ENCODE results near the gene TRPC4.

Gene TRPC4

GRCh38 chr13:37884026-37884425, 14.5 kb upstream of the TRPC4 start:
- DNase-seq (ENCODE audit: low read depth), result no peak
- TF ChIP-seq CTCF (conservative IDR thresholded peaks at IDR 0.05; ENCODE audit: low read depth, low read length), result no peak
- no peak overlapping the region for H3K4me3 ChIP-seq (ENCODE audit: low read depth, low read length)

- no peak overlapping the region for H3K4me3 ChIP-seq (ENCODE audit: low read depth, low read length)
- TF ChIP-seq CTCF (conservative IDR thresholded peaks at IDR 0.05; ENCODE audit: low read depth, low read length), result no peak
- peak; percentile 35 for DNase-seq (ENCODE audit: low read depth)
Measured at GRCh38 chr13:37878921-37879320, 9.3 kb upstream of the TRPC4 start.

- DNase-seq (ENCODE audit: low read depth), result peak; percentile 65
- TF ChIP-seq CTCF (conservative IDR thresholded peaks at IDR 0.05; ENCODE audit: low read depth, low read length), result no peak
- H3K4me3 ChIP-seq (ENCODE audit: low read depth, low read length), result no peak overlapping the region
Measured at GRCh38 chr13:37878496-37878895, 8.9 kb upstream of the TRPC4 start.

- no peak for TF ChIP-seq CTCF (conservative IDR thresholded peaks at IDR 0.05; ENCODE audit: low read depth, low read length)
- H3K4me3 ChIP-seq (ENCODE audit: low read depth, low read length), result peak overlapping the region; percentile 83
- peak; percentile 88 for DNase-seq (ENCODE audit: low read depth)
Measured at GRCh38 chr13:37870895-37871550, 1.5 kb upstream of the TRPC4 start.

- H3K4me3 ChIP-seq (ENCODE audit: low read depth, low read length), result peak overlapping the region; percentile 83
- no peak for DNase-seq (ENCODE audit: low read depth)
- no peak for TF ChIP-seq CTCF (conservative IDR thresholded peaks at IDR 0.05; ENCODE audit: low read depth, low read length)
Measured at GRCh38 chr13:37870489-37870845, 895 bp upstream of the TRPC4 start.

- no peak for DNase-seq (ENCODE audit: low read depth)
- peak overlapping the region; percentile 83 for H3K4me3 ChIP-seq (ENCODE audit: low read depth, low read length)
- no peak for TF ChIP-seq CTCF (conservative IDR thresholded peaks at IDR 0.05; ENCODE audit: low read depth, low read length)
Measured at GRCh38 chr13:37869506-37869755, 141 bp downstream of the TRPC4 start.

GRCh38 chr13:37868691-37869505, 674 bp downstream of the TRPC4 start:
- peak overlapping the region; percentile 83 for H3K4me3 ChIP-seq (ENCODE audit: low read depth, low read length)
- TF ChIP-seq CTCF (conservative IDR thresholded peaks at IDR 0.05; ENCODE audit: low read depth, low read length), result no peak
- peak; percentile 65 for DNase-seq (ENCODE audit: low read depth)
